ENCODE results near the gene TRIM36.

Gene TRIM36

DNA sequence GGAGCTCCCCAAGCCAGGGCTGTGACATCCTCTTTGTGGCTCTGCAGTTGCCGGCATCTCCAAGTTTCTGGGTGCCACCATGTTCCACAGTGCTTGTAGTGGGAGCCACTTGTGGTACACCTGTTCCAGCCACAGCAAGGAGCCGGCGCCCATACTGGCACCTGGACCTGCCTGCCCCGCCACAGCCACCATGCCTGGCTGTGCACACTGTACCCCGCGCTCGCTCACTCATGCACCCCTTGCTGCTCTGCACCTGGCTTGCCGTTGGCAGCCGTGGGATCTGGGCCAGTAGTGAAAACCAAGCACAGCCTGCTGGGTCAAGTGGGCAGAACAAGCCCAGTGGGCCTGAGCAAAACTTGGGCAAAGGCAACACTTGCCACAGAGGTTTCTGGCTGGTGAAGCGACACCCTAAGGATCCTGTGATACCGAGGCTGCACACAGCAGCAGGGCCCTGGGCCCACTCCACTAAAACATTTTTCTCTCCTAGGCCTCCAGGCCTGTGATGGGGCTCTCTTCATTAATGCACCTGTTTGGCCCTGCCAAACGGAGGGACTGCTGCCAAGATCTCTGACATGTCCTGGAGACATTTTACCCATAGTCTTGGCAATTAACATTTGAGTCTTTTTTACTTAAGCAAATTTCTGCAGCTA lies 2.8 kb downstream of the TRIM36 start:
- no peak for DNase-seq

GRCh38 chr5:115165790-115166189 lies 3.9 kb downstream of the TRIM36 start:
- no peak for DNase-seq

DNA sequence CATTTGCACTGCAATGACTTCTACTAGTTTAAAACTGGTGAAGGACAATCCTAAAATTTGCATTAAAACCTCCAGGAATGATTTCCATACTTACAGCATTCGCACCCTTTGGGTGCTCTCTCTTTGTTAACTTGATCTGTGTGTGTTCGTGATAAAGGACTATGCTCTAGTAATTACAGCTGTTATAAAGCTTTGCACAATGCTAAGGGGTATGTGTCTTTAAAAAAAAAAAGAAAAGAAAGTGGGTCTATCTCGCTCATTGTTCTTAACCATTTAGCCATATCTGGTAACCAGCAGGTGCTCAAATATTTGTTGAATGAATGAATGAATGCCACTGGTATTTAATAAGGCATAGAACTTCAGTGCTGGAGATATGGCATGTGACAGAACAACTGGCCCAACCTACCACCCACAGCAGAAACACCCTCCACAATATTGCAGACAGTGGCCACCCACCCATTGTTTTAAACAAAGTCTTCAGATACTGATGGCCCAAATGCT lies 8.7 kb downstream of the TRIM36 start:
- DNase-seq: no peak

GRCh38 chr5:115151208-115151805 lies 18.4 kb downstream of the TRIM36 start:
- no peak for DNase-seq

DNA sequence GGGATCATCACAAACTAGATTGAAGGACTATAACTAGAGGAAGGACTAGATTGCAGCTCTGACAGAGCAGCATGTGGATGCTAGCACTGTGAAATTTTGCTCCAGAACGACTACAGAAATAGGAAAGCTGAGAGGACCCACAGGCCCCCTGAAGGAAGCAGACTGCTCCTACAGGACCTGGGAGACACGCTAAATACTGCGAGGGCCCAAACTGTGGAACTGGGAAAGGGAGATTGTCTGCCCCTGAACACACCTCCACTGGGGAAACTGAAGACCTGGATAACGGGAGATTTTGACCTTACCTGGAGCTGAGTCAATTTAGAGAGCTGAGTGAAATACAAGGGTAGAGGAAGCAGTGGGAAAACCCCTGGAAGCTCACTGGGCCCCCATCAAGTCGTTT lies 19.2 kb downstream of the TRIM36 start:
- no peak for DNase-seq

- DNase-seq: no peak
Measured at GRCh38 chr5:115147052-115147451, 22.7 kb downstream of the TRIM36 start.

DNA sequence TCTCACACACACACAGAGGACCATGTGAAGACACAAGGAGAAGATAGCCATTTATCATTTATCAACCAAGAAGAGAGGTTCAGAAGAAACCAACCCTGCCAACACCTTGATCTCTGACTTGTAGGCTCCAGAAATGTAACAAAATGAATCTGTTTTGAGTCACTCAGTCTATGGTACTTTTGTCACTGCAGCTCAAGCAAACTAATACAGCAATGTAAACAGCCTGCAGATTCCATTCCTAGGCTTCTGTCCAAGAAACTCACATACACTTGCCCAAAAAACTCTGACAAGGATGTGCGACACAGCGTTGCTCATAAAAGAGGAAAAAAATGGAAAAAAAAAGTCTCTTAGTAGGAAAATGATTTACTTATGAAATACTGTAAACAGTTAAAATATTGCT lies 33.4 kb downstream of the TRIM36 start:
- DNase-seq: no peak

- peak; percentile 0 for DNase-seq
Measured at GRCh38 chr5:115132465-115132864, 37.2 kb downstream of the TRIM36 start.

DNA sequence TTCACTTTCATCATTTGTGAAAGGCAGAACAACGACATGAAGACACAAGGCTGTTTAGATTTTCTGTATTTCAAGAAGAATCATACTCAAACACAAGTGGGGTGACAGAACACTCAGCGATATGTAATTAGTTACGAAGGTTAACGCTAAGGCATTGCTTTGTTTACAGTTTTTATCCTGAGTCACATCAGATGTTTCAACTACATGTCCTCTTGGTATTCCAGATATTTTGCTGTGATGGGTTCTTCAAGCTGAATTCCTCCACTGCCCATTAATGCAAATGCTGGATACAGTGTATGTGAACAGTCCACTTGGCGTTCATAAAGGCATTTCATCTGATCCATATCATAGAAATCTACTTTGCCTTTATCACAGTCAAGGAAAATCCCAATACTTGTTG lies 43.4 kb downstream of the TRIM36 start:
- DNase-seq: no peak

DNA sequence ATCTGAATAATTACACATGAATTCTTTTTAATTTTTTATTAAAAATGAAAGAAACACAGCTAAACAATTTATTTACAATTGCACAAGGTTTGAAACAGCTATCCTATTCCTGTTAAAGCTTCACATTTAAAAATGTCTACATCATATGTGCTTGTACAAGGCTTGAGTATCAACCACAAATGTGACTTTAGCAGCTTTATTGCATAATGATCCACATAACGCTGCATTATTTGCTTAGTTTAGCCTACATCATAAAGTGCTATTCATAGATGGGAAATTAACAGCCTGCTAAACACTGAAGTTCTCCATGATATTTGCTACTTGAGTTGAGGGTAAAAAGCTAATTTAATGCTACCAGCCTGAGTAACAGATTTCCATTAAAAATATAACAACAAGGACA lies 45.0 kb downstream of the TRIM36 start:
- no peak for DNase-seq

DNA sequence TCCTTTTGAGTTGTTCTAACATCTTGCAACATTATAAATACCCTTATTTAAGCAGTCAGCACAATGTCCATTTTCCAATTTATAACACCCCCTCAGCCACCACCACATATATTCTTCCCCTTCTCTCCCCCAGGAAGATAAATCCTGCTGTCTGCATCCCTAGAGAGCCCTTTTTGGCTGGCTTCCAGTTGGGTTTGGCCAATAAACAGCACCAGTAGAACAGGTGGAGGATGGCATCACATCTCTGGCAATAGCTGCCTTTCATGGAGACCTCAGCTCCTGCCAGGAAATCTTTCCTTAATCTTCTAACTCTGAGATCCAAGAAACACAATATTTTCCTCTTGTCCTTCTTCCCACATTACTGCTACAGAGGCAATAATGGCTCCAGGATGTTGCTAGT lies 53.7 kb downstream of the TRIM36 start:
- no peak for DNase-seq

DNA sequence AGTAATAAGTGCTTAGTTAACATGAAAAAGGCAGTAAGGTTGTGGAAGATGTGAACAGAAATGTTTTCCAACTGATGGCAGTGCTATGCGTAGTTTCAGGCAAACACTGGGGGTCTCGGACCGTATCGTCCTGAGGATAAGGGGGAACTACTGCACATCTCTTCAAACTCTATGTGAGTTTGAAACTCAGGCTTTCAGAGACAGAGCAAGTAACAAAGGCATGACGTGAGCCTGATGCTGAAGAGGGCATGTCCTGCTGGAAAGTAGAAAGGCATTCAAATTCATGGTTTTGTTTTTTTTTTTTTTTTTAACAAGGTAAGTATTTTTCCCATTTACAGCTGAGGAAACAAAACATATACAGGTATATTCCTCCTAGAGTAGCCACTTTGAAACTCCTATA lies 59.9 kb downstream of the TRIM36 start:
- no peak for DNase-seq

- DNase-seq: no peak
Measured at GRCh38 chr5:115109356-115109755, 60.4 kb downstream of the TRIM36 start.

DNA sequence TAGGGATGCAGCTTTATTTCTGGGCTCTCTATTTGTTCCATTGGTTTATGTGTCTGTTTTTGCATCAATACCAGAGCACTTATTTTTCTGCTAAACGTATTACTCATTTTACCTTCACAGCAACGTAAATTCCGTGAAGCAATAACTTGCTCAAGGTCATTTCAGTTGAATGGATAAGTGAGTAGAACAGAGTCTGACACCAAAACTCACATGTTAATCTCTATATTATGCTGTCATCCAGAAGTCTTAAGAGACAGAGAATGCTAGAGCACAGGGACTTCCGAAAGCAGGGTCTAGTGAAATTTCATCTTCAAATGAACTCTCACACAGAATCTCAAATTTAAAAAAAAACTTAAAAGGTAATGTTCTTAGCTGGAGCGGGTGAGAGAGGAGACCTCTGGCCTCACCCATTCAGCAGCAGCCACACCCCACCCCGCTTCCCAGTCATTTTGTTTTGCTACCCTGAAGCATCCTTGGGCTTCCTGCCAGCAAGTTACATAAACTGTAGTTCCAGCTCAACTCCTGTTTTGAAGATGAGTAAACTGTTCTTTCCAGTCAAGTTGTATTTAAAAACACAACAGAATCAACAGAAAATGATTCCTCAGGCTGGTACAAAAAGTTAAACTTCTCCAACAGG lies 69.3 kb downstream of the TRIM36 start:
- DNase-seq: no peak

DNA sequence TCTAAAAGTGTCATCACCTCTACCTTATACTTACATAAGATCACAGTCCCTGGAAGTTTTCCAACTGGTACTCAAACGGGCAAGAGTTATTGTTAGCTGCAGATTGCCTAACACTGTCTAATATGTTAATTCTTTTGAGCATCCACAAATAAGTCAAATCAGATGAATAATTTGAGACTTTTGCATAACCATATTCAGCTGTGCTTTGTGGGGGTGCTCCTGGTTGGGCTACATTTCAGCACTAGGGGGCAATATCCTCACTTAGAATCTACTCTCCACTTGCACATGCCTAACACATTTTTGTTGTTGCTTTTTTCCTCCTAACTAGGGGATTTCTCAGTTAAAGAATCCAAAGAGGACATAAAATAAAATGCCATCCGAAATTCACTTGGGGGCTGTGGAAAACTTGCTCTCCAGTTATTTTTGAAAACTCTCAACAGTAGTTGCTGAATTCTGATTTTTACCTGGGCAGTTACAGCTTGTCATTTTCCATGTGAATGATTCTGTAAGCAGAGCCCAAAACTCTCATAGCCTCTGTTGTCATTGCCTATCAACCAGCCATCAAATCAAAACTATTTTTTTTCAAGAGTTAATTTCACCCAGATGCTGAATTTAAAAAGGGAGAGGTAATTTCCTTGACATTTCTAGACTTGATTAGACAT lies 71.5 kb downstream of the TRIM36 start:
- DNase-seq: no peak

- DNase-seq: no peak
Measured at GRCh38 chr5:115097236-115097635, 72.5 kb downstream of the TRIM36 start.

DNA sequence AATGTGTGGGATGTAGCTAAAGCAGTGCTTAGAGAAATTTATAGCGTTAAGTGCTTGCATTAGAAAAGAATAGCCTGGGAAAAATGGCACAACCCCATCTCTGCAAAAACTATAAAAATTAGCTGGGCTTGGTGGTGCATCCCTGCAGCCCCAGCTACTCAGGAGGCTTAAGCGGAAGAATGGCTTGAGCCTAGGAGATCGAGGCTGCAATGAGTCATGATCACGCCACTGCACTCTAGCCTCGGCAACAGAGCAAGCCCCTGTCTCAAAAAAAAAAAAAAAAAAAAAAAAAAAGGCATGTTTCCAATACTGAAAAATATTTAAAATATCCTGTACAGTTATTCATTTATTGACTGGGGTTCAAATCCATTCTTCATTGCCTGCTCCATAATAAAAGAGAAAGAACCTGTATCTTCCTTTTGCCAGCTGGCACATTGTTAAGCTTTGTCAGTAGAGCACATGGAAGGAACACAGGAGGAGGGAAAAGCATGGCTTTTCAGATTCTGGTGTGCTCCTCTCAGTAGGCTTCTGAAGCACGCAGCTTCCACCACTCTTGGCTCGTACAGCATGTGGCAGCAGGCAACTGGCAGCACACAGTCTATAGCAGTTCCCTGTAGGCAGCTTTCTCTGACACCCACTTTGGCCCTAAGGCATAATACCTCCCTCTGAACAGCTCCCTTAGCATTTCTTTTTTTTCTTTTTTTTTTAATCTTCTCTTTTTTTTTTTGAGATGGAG lies 73.5 kb downstream of the TRIM36 start:
- no peak for DNase-seq

GRCh38 chr5:115087951-115088350 lies 81.8 kb downstream of the TRIM36 start:
- no peak for DNase-seq

DNA sequence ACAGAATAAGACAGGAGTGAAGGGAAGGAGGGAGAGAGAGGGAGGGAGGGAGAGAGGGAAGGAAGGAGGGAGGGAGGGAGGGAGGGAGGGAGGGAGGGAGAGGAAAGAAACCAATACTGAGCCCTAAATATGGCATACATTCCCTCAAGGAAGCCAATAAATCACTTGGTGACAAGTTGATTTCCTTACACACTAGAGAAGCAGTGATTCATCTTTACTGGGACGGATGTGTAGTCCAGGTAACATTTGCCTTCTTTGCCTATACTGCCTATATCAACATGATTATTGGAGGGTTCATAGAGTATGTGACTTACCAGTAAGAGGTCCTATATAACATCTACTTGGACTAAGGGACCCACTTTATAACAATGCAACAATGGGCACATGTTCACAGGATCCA lies 83.2 kb downstream of the TRIM36 start:
- DNase-seq: no peak

GRCh38 chr5:115084246-115084793 lies 85.4 kb downstream of the TRIM36 start:
- no peak for DNase-seq

- no peak for DNase-seq
Measured at GRCh38 chr5:115079924-115080623, 89.6 kb downstream of the TRIM36 start.
